Ovary (tissue), 3 donors: ENCODE measurements around the gene BAZ1A.

ENCODE experiments used
- CTCF ChIP-seq, 3 donors: fragments of 450-650 bp in 2 of 3; fragments of 200-600 bp in 1 of 3; IDR thresholded peaks; one replicate each; pipeline versions ENCODE4 v1.5.1 to v1.8.0; 2016 to 2022; ENCODE audit warnings: antibody characterized with exemption in 3 of 3, mild to moderate bottlenecking in 1 of 3
- POLR2A ChIP-seq: fragments of 450-650 bp; IDR thresholded peaks from one replicate; pipeline ENCODE4 v1.6.1; 2017; ENCODE audit warnings: antibody characterized with exemption, mild to moderate bottlenecking, moderate library complexity
- donor health status: DM: no; HTN: no; CAD: no.

DNA sequence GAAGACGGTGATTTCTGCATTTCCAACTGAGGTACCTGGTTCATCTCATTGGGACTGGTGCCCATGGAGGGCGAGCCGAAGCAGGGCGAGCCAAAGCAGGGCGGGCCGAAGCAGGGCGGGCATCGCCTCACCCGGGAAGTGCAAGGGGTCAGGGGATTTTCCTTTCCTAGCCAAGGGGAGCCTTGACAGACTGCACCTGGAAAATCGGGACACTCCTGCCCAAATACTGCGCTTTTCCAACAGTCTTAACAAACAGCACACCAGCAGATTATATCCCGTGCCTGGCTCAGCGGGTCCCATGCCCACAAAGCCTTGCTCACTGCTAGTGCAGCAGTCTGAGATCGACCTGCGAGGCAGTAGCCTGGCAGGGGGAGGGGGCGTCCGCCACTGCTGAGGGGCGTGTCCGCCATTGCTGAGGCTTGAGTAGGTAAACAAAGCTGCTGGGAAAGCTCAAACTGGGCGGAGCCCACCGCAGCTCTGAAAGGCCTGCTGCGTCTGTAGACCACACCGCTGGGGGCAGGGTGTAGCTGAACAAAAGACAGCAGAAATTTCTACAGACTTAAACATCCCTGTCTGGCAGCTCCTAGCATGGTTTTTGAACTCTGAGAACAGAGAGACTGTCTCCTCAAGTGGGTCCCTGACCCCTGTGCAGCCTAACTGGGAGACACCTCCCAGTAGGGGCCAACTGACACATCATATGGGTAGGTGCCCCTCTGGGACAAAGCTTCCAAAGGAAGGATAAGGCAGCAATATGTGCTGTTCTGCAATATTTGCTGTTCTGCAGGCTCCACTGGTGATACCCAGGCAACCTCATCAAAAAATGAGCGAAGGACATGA, 77.2 kb downstream of the BAZ1A start:
- no peak for TF ChIP-seq CTCF (IDR thresholded peaks at IDR 0.05)
- no peak for TF ChIP-seq POLR2A
